ENCODE data around the gene FAU.

DNA sequence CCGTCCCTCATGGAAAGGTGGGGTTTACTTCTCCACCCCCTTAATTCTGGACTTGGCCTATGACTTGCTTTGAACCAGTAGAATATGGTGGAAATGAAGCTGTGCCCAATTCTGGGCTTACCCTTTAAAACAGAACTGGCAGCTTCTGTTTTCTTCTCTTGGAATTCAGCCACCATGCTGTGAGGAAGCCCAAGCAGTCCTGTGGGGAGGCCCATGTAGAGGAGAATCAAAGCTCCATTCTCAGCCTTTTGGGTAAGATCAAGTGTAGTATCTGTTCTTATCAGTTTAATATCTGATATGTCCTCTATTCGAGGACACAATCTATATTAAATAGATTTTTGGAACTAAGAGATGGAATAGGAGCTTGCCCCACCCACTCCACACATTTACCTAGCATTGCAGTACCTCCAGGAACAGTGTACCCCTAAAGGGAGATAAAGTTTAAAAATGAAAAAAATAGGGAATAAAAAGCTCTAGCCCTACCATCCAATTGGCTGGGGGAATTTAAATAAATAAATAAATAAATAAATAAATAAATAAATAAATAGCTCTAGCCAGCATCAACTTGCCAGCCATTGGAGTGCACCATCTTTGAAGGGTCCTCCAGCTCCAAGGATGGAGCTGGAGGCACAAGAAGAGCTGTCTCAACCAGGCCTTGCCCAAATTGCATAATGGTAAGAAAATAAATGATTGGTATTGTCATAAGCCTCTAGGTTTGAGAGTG lies 25.6 kb upstream of the FAU start:
- TF ChIP-seq, protein P1, sequence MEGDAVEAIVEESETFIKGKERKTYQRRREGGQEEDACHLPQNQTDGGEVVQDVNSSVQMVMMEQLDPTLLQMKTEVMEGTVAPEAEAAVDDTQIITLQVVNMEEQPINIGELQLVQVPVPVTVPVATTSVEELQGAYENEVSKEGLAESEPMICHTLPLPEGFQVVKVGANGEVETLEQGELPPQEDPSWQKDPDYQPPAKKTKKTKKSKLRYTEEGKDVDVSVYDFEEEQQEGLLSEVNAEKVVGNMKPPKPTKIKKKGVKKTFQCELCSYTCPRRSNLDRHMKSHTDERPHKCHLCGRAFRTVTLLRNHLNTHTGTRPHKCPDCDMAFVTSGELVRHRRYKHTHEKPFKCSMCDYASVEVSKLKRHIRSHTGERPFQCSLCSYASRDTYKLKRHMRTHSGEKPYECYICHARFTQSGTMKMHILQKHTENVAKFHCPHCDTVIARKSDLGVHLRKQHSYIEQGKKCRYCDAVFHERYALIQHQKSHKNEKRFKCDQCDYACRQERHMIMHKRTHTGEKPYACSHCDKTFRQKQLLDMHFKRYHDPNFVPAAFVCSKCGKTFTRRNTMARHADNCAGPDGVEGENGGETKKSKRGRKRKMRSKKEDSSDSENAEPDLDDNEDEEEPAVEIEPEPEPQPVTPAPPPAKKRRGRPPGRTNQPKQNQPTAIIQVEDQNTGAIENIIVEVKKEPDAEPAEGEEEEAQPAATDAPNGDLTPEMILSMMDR (IDR thresholded peaks at IDR 0.05) = no peak
- TF ChIP-seq POLR2AphosphoS5 (IDR thresholded peaks at IDR 0.05) = no peak

Data from esophagus muscularis mucosa (tissue), 3 donors.